ENCODE measurements around the gene TMOD1.

- TF ChIP-seq CTCF (IDR thresholded peaks at IDR 0.05; ENCODE audit: borderline replicate concordance, extremely low read depth, low read length, poor library complexity, severe bottlenecking): no peak
- no peak for TF ChIP-seq EZH2 (IDR thresholded peaks at IDR 0.05; ENCODE audit: borderline replicate concordance, low read depth, low read length, severe bottlenecking)
Observed at GRCh38 chr9:97500263-97500662, 1.2 kb upstream of the TMOD1 start.
